ENCODE data around the gene BNIP5. TPM values are rescaled to one million over a fixed set of nuclear protein-coding genes. Genes with fewer than 3 reads are reported as not detected.

The BNIP5 gene
- total RNA-seq, 3 donors from 2014 or later: 8.1 to 17.4 (median 12.6) TPM

- ATAC-seq (peak; percentile 29), DNase-seq (no peak)
- Histone ChIP-seq H3K4me1 (ENCODE audit: low read depth) (no peaks in the 10 kb centered on the region), H3K9me3 (no peaks in the 10 kb centered on the region), H3K36me3 (ENCODE audit: low read depth) (no peaks in the 10 kb centered on the region), H3K4me3 (no peak overlapping the region)
- intact Hi-C loops (cut with DNase I, micrococcal nuclease): no loop called here
- TF ChIP-seq CTCF (IDR thresholded peaks at IDR 0.05): no peak
Observed at GRCh38 chr6:36358226-36358915, 21.7 kb upstream of the BNIP5 start.

GRCh38 chr6:36357872-36358225 is 21.2 kb upstream of the BNIP5 start:
- H3K36me3 ChIP-seq (ENCODE audit: low read depth): no peaks in the 10 kb centered on the region
- DNase-seq (no peak), ATAC-seq (peak; percentile 38)
- H3K9me3 ChIP-seq: no peaks in the 10 kb centered on the region
- no peak overlapping the region for H3K4me3 ChIP-seq
- H3K4me1 ChIP-seq (ENCODE audit: low read depth): no peaks in the 10 kb centered on the region
- intact Hi-C loops (cut with DNase I, micrococcal nuclease): no loop called here
- TF ChIP-seq CTCF (IDR thresholded peaks at IDR 0.05): no peak

- H3K36me3 ChIP-seq (ENCODE audit: low read depth): no peaks in the 10 kb centered on the region
- H3K9me3 ChIP-seq: no peaks in the 10 kb centered on the region
- intact Hi-C loops (cut with DNase I, micrococcal nuclease): no loop called here
- ATAC-seq: no peak
- no peak overlapping the region for H3K4me3 ChIP-seq
- no peak for TF ChIP-seq CTCF (IDR thresholded peaks at IDR 0.05)
- no peak for DNase-seq
- no peaks in the 10 kb centered on the region for H3K4me1 ChIP-seq (ENCODE audit: low read depth)
Observed at GRCh38 chr6:36355819-36356218, 19.1 kb upstream of the BNIP5 start.

- Histone ChIP-seq H3K4me3 (no peak overlapping the region), H3K36me3 (ENCODE audit: low read depth) (no peaks in the 10 kb centered on the region), H3K4me1 (ENCODE audit: low read depth) (no peaks in the 10 kb centered on the region), H3K9me3 (no peaks in the 10 kb centered on the region)
- no peak for TF ChIP-seq CTCF (IDR thresholded peaks at IDR 0.05)
- ATAC-seq: no peak
- intact Hi-C loops (cut with DNase I, micrococcal nuclease): no loop called here
- DNase-seq: no peak
Observed at GRCh38 chr6:36353411-36353915, 16.8 kb upstream of the BNIP5 start.

GRCh38 chr6:36352477-36353157 is 15.9 kb upstream of the BNIP5 start:
- no peak for DNase-seq
- no peak for ATAC-seq
- TF ChIP-seq CTCF (IDR thresholded peaks at IDR 0.05): no peak
- no peak overlapping the region for H3K4me3 ChIP-seq
- no peaks in the 10 kb centered on the region for H3K9me3 ChIP-seq
- no peaks in the 10 kb centered on the region for H3K4me1 ChIP-seq (ENCODE audit: low read depth)
- intact Hi-C loops (cut with DNase I, micrococcal nuclease): no loop called here
- no peaks in the 10 kb centered on the region for H3K36me3 ChIP-seq (ENCODE audit: low read depth)
